A549 (cell line): ENCODE measurements around the gene HCST.

Source experiments
- BHLHE40 ChIP-seq: IDR thresholded peaks from 2 replicates; pipeline ENCODE4 v1.6.1; 2012; ENCODE audit warnings: low read depth, low read length, inconsistent platforms
- CEBPB ChIP-seq, 2 experiments: fragments of >200 bp in 1 of 2; sonication (Bioruptor Twin) in 1 of 2; formaldehyde crosslinking in 1 of 2; IDR thresholded peaks; 2 replicates each; pipeline ENCODE4 v1.6.1; 2012 to 2016
- CHD4 ChIP-seq: fragments of 200-600 bp; sonication (generic); IDR thresholded peaks from 2 replicates; pipeline ENCODE4 v1.6.1; 2016; ENCODE audit warnings: antibody characterized with exemption, mild to moderate bottlenecking, borderline replicate concordance
- EP300 ChIP-seq, 2 experiments: fragments of >200 bp; sonication (Bioruptor Twin); formaldehyde crosslinking; IDR thresholded peaks; 2 replicates in 1 of 2; 3 replicates in 1 of 2; pipeline ENCODE4 v1.6.1; 2016 to 2017
- ESRRA ChIP-seq: fragments of 150-350 bp; IDR thresholded peaks from 2 replicates; pipeline ENCODE4 v1.6.1; 2014; ENCODE audit warnings: mild to moderate bottlenecking, low read length, borderline replicate concordance
- FOSL2 ChIP-seq, 2 experiments: fragments of 450-650 bp in 1 of 2; fragments of >200 bp in 1 of 2; sonication (Bioruptor Twin) in 1 of 2; formaldehyde crosslinking; IDR thresholded peaks; 2 replicates each; pipeline versions ENCODE4 v1.5.0 to v1.6.1; 2016 to 2020; ENCODE audit warnings: mild to moderate bottlenecking in 1 of 2, moderate library complexity in 1 of 2
- GATA3 ChIP-seq: IDR thresholded peaks from 2 replicates; pipeline ENCODE4 v1.6.1; 2012; ENCODE audit warnings: borderline replicate concordance
- KDM1A ChIP-seq: fragments of 200-600 bp; sonication (generic); IDR thresholded peaks from 2 replicates; pipeline ENCODE4 v1.6.1; 2016; ENCODE audit warnings: low read depth, mild to moderate bottlenecking
- MAFK ChIP-seq: fragments of 450-650 bp; IDR thresholded peaks from 2 replicates; pipeline ENCODE4 v1.6.1; 2014; ENCODE audit not compliant: partially characterized antibody
- POLR2A ChIP-seq: IDR thresholded peaks from 2 replicates; pipeline ENCODE4 v1.6.1; 2012; ENCODE audit warnings: mild to moderate bottlenecking, low read length
- RAD21 ChIP-seq, 2 experiments: fragments of >200 bp in 1 of 2; sonication (Bioruptor Twin) in 1 of 2; formaldehyde crosslinking in 1 of 2; IDR thresholded peaks in 1 of 2; conservative IDR thresholded peaks in 1 of 2; 2 replicates in 1 of 2; 3 replicates in 1 of 2; pipeline ENCODE4 v1.6.1; 2012 to 2018; ENCODE audit warnings: inconsistent platforms in 1 of 2
- SMC3 ChIP-seq: fragments of >200 bp; sonication (Bioruptor Twin); formaldehyde crosslinking; IDR thresholded peaks from 3 replicates; pipeline ENCODE4 v1.6.1; 2018; ENCODE audit warnings: inconsistent platforms
- TF ChIP-seq, protein P1 (sequence below): fragments of >200 bp; sonication (Bioruptor Twin); formaldehyde crosslinking; IDR thresholded peaks from 3 replicates; pipeline ENCODE4 v1.5.1; 2016

DNA sequence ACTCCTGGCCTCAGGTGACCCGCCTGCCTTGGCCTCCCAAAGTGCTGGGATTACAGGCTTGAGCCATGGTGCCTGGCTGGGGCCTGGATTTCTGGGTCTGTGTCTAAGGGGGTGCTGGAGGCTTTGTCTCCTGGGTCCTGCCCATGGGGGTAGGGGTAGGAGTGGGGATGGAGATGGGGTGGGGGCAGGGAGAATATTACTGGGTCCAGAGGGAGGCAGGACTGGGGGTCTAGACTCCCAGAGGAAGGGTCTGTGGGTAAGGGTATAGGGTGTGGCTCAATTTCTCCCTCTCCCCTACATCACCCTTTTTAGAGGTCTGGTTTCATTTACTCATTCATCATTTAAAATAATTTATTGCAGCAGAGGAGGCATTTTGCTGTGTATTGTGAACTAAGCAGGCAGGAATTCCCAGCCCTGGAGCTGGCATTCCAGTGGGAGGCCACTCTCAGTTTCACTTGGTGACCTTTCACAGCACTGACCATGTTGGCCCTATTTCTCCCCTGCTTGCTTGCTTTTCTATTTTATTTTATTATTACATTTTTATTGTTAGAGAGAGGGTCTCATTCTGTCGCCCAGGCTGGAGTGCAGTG, 1.2 kb upstream of the HCST start:
- no peak for TF ChIP-seq POLR2A
- TF ChIP-seq, protein P1, sequence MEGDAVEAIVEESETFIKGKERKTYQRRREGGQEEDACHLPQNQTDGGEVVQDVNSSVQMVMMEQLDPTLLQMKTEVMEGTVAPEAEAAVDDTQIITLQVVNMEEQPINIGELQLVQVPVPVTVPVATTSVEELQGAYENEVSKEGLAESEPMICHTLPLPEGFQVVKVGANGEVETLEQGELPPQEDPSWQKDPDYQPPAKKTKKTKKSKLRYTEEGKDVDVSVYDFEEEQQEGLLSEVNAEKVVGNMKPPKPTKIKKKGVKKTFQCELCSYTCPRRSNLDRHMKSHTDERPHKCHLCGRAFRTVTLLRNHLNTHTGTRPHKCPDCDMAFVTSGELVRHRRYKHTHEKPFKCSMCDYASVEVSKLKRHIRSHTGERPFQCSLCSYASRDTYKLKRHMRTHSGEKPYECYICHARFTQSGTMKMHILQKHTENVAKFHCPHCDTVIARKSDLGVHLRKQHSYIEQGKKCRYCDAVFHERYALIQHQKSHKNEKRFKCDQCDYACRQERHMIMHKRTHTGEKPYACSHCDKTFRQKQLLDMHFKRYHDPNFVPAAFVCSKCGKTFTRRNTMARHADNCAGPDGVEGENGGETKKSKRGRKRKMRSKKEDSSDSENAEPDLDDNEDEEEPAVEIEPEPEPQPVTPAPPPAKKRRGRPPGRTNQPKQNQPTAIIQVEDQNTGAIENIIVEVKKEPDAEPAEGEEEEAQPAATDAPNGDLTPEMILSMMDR, result no peak
- TF ChIP-seq EP300 (IDR thresholded peaks at IDR 0.05), result no peak
- no peak for TF ChIP-seq GATA3
- TF ChIP-seq RAD21 (conservative IDR thresholded peaks at IDR 0.05 in 1 of 2, IDR thresholded peaks at IDR 0.05 in 1 of 2), result no peak
- no peak for TF ChIP-seq MAFK
- no peak for TF ChIP-seq SMC3
- no peak for TF ChIP-seq FOSL2 (IDR thresholded peaks at IDR 0.05)
- no peak for TF ChIP-seq FOSL2 (CRISPR knock-in tag; IDR thresholded peaks at IDR 0.05)
- TF ChIP-seq KDM1A, result no peak
- TF ChIP-seq BHLHE40, result no peak
- TF ChIP-seq CHD4, result no peak
- TF ChIP-seq ESRRA, result no peak
- TF ChIP-seq CEBPB (IDR thresholded peaks at IDR 0.05), result no peak
